Endometrial microvascular endothelial cells (primary cell): ENCODE data around the gene HSPA14. TPM values are rescaled to one million over a fixed set of nuclear protein-coding genes. Genes with fewer than 3 reads are reported as not detected.

Experiments used
- total RNA-seq: library from RNA; depleted of rRNA; stranded (reverse); fragments of >200 nt; gene quantifications from one replicate; pipeline ENCODE4 v1.2.3, GENCODE V29; 2015; ENCODE audit errors: inconsistent ontology term

HSPA14 gene
- total RNA-seq, 1 donor from 2014 or later: 18.9 TPM

Other genes with a start within 250 kb of the HSPA14 start
- 77.7 TPM for gene FAM107B, start 63.4 kb upstream of the HSPA14 start, total RNA-seq
- gene CDNF, start 269 bp upstream of the HSPA14 start, total RNA-seq: not detected
- gene MSANTD7, start within 50 bp of the HSPA14 start, total RNA-seq: 13.9 TPM
- 29.3 TPM for gene SUV39H2, start 40.6 kb downstream of the HSPA14 start, total RNA-seq
- gene DCLRE1C, start 115.8 kb downstream of the HSPA14 start, total RNA-seq: 5.7 TPM
- not detected for gene MEIG1, start 121.1 kb downstream of the HSPA14 start, total RNA-seq
- not detected for gene OLAH, start 205.6 kb downstream of the HSPA14 start, total RNA-seq